GM12864 (cell line): Measurements from ENCODE around the gene GRID1.
A peak's percentile ranks its signal among the peaks of the same experiment; 100 is the strongest.
"Not testable (repeated sequence)": the region's sequence is repeated elsewhere in the genome, so short reads cannot be mapped to it uniquely, and the experiment has no call there.

Experiments
- DNase-seq: peaks from one replicate; pipeline ENCODE4 v3.0.0-alpha.2; 2011; ENCODE audit warnings: low read depth
- H3K4me3 ChIP-seq: 2 replicates; pipeline ENCODE4 v1.5.1; 2011; ENCODE audit warnings: mild to moderate bottlenecking, low read depth, low read length, control low read depth
- CTCF ChIP-seq: IDR thresholded peaks from 2 replicates; pipeline ENCODE4 v1.5.1; 2011; ENCODE audit warnings: low read depth, mild to moderate bottlenecking, moderate library complexity, low read length, control low read depth, inconsistent platforms; ENCODE audit errors: missing control alignments

The GRID1 gene

GRCh38 chr10:86391986-86392722 lies 25.6 kb upstream of the GRID1 start:
- no peak for TF ChIP-seq CTCF
- H3K4me3 ChIP-seq, result peak overlapping the region; percentile 69

GRCh38 chr10:86391236-86391840 lies 24.7 kb upstream of the GRID1 start:
- peak overlapping the region; percentile 69 for H3K4me3 ChIP-seq
- DNase-seq, result no peak
- TF ChIP-seq CTCF, result no peak

More at GRCh38 chr10:86391986-86392722, 25.6 kb upstream of the GRID1 start:
- no peak for DNase-seq

GRCh38 chr10:86390337-86391120 lies 23.9 kb upstream of the GRID1 start:
- TF ChIP-seq CTCF, result no peak
- H3K4me3 ChIP-seq, result peak overlapping the region; percentile 69
- DNase-seq, result no peak

GRCh38 chr10:86389441-86390193 lies 23.0 kb upstream of the GRID1 start:
- peak overlapping the region; percentile 69 for H3K4me3 ChIP-seq
- TF ChIP-seq CTCF, result peak; percentile 27
- DNase-seq, result peak; percentile 62

- H3K4me3 ChIP-seq, result peak overlapping the region; percentile 69
- DNase-seq, result not testable (repeated sequence)
Observed at GRCh38 chr10:86389109-86389440, 22.5 kb upstream of the GRID1 start.

- TF ChIP-seq CTCF, result no peak
- no peak overlapping the region for H3K4me3 ChIP-seq
- DNase-seq, result no peak
Observed at GRCh38 chr10:86388119-86388704, 21.6 kb upstream of the GRID1 start.
